Calu3 (cell line): Measurements from ENCODE around the gene AEBP1. TPM values are rescaled to one million over a fixed set of nuclear protein-coding genes. Genes with fewer than 3 reads are reported as not detected.

Experiments
- BruUV-seq: library from RNA; stranded (reverse); fragments of 400-500 nt; replicated peaks from 2 replicates; lab custom pipeline; 2021; lab: Mats Ljungman, UMichigan
- CTCF ChIA-PET: fragments of 300-600 bp; sonication (Branson Sonifier 250); formaldehyde crosslinking; loops from one replicate; lab custom pipeline; 2022; ENCODE audit warnings: antibody characterized with exemption; lab: Charles Lee
- DNase-seq: peaks from one replicate; pipeline ENCODE4 v3.0.0; 2022
- H3K27ac Mint-ChIP-seq: one replicate; pipeline ENCODE4 v1.8.0; 2022; ENCODE audit warnings: mixed read lengths; ENCODE audit not compliant: unreplicated experiment
- H3K27me3 Mint-ChIP-seq: one replicate; pipeline ENCODE4 v1.8.0; 2022; ENCODE audit warnings: mixed read lengths; ENCODE audit not compliant: unreplicated experiment
- H3K36me3 Mint-ChIP-seq: one replicate; pipeline ENCODE4 v1.8.0; 2022; ENCODE audit warnings: mild to moderate bottlenecking, moderate library complexity, mixed read lengths; ENCODE audit not compliant: insufficient read depth, unreplicated experiment
- H3K4me1 Mint-ChIP-seq: one replicate; pipeline ENCODE4 v1.8.0; 2022; ENCODE audit warnings: mild to moderate bottlenecking, low read depth, mixed read lengths; ENCODE audit not compliant: unreplicated experiment
- H3K4me3 Mint-ChIP-seq: one replicate; pipeline ENCODE4 v1.8.0; 2022; ENCODE audit warnings: mild to moderate bottlenecking, low read depth, moderate library complexity, mixed read lengths; ENCODE audit not compliant: unreplicated experiment
- H3K9me3 Mint-ChIP-seq: one replicate; pipeline ENCODE4 v1.8.0; 2022; ENCODE audit warnings: low read depth, mixed read lengths; ENCODE audit not compliant: unreplicated experiment
- CTCF ChIP-seq: fragments of 200-600 bp; IDR thresholded peaks from one replicate; pipeline ENCODE4 v1.8.0; 2022; ENCODE audit warnings: antibody characterized with exemption; ENCODE audit not compliant: unreplicated experiment
- intact Hi-C: fragments of 100-400 bp; cut with micrococcal nuclease; formaldehyde crosslinking; loops from one replicate; pipeline ENCODE4 v1.10.0; 2022; ENCODE audit not compliant: unreplicated experiment
- total RNA-seq: library from RNA; stranded (reverse); gene quantifications from 2 replicates; pipeline ENCODE4 v1.2.3, GENCODE V29; 2022

AEBP1 gene
- total RNA-seq, 1 experiment from 2014 or later = not detected

- H3K9me3 Mint-ChIP-seq = no peaks in the 10 kb centered on the region
- no peak for TF ChIP-seq CTCF
- peaks cover 39% of the 10 kb centered on the region for H3K36me3 Mint-ChIP-seq
- no TSS peak for BruUV-seq
- CTCF ChIA-PET = interaction anchor here (1.0 to 1.2 kb wide), 2 partner anchors 22 to 116 kb away, joined by 3 to 6 read pairs; no protein-coding TSS in a partner anchor
- no peak for DNase-seq
- no peak overlapping the region for H3K27ac Mint-ChIP-seq
- intact Hi-C loops = no loop called here
- peak overlapping the region; percentile 89 for H3K4me3 Mint-ChIP-seq
- no peaks in the 10 kb centered on the region for H3K27me3 Mint-ChIP-seq
- H3K4me1 Mint-ChIP-seq = peaks cover 15% of the 10 kb centered on the region
Observed at GRCh38 chr7:44080686-44081265, 23.4 kb upstream of the AEBP1 start.

- BruUV-seq = no TSS peak
- Mint-ChIP-seq H3K4me1 (peaks cover 15% of the 10 kb centered on the region), H3K9me3 (no peaks in the 10 kb centered on the region), H3K4me3 (peak overlapping the region; percentile 89), H3K27me3 (no peaks in the 10 kb centered on the region), H3K27ac (peak overlapping the region; percentile 85), H3K36me3 (peaks cover 36% of the 10 kb centered on the region)
- DNase-seq = no peak
- no peak for TF ChIP-seq CTCF
- intact Hi-C loops = no loop called here
- CTCF ChIA-PET = interaction anchor here (0.6 to 1.2 kb wide), 3 partner anchors 22 to 776 kb away, joined by 3 to 6 read pairs (median 3); no protein-coding TSS in a partner anchor
Observed at GRCh38 chr7:44081266-44081748, 22.8 kb upstream of the AEBP1 start.

- H3K36me3 Mint-ChIP-seq = peaks cover 30% of the 10 kb centered on the region
- peaks cover 15% of the 10 kb centered on the region for H3K4me1 Mint-ChIP-seq
- no peaks in the 10 kb centered on the region for H3K9me3 Mint-ChIP-seq
- peak overlapping the region; percentile 89 for H3K4me3 Mint-ChIP-seq
- DNase-seq = peak; percentile 99
- H3K27me3 Mint-ChIP-seq = no peaks in the 10 kb centered on the region
- CTCF ChIA-PET = no interaction called here
- H3K27ac Mint-ChIP-seq = peak overlapping the region; percentile 85
- TF ChIP-seq CTCF = no peak
- intact Hi-C loops = no loop called here
- BruUV-seq = no TSS peak
Observed at GRCh38 chr7:44082541-44083207, 21.5 kb upstream of the AEBP1 start.

GRCh38 chr7:44083796-44084195 is 20.3 kb upstream of the AEBP1 start:
- Mint-ChIP-seq H3K4me3 (peak overlapping the region; percentile 22), H3K27me3 (no peaks in the 10 kb centered on the region), H3K27ac (no peak overlapping the region), H3K9me3 (no peaks in the 10 kb centered on the region), H3K4me1 (peaks cover 26% of the 10 kb centered on the region), H3K36me3 (peaks cover 25% of the 10 kb centered on the region)
- no TSS peak for BruUV-seq
- intact Hi-C loops = no loop called here
- no peak for TF ChIP-seq CTCF
- DNase-seq = no peak
- CTCF ChIA-PET = no interaction called here
